GM12878 (cell line): ENCODE measurements around the gene TBC1D12. TPM values are rescaled to one million over a fixed set of nuclear protein-coding genes. Genes with fewer than 3 reads are reported as not detected.

ENCODE experiments used
- ATAC-seq: fragments of 200-7000 bp; cut with Tn5 transposase; 3 replicates; pipeline ENCODE4 v1.9.1; 2020; ENCODE audit warnings: mild to moderate bottlenecking, moderate library complexity
- BruUV-seq: library from RNA; stranded (reverse); fragments of 400-500 nt; replicated peaks from 2 replicates; lab custom pipeline; 2021; lab: Mats Ljungman, UMichigan
- CTCF ChIA-PET: fragments of 300-600 bp; sonication (Branson Sonifier 250); formaldehyde crosslinking; extraction: SDS; loops from one replicate; lab custom pipeline; 2021; ENCODE audit warnings: inconsistent platforms; lab: Yijun Ruan, JAX
- POLR2A ChIA-PET: fragments of 350-600 bp; formaldehyde crosslinking; extraction: SDS; loops from one replicate; lab custom pipeline; 2021; ENCODE audit warnings: inconsistent platforms; lab: Charles Lee
- RAD21 ChIA-PET: fragments of 300-600 bp; sonication (Branson Sonifier 250); formaldehyde crosslinking; loops from one replicate; lab custom pipeline; 2023; ENCODE audit warnings: antibody characterized with exemption; ENCODE audit not compliant: unreplicated experiment; lab: Charles Lee
- SMC1A ChIA-PET: fragments of 300-600 bp; sonication (Branson Sonifier 250); formaldehyde crosslinking; loops from one replicate; lab custom pipeline; 2023; ENCODE audit not compliant: unreplicated experiment, uncharacterized antibody; lab: Charles Lee
- DNase-seq: peaks from one replicate; pipeline ENCODE4 v3.0.0-alpha.2; 2011; ENCODE audit warnings: low read depth, low spot score
- FAIRE-seq: peaks from 3 replicates; lab custom pipeline; 2011; peaks lifted over from hg19 to GRCh38; lab: Jason Lieb, UNC
- H2AFZ ChIP-seq: 2 replicates; pipeline ENCODE4 v1.6.0; 2011; ENCODE audit warnings: low read depth, low read length, control low read depth; ENCODE audit not compliant: control insufficient read depth
- H3K27ac ChIP-seq: 2 replicates; pipeline ENCODE4 v1.5.1; 2011; ENCODE audit warnings: control low read depth; ENCODE audit not compliant: control insufficient read depth, insufficient read depth
- H3K27me3 ChIP-seq, 2 experiments: replicated peaks in 1 of 2; 2 replicates each; pipeline versions ENCODE4 v1.6.0 to v1.6.1; 2011; ENCODE audit warnings: low read length in 1 of 2; ENCODE audit not compliant: control insufficient read depth in 2 of 2, insufficient read depth in 2 of 2
- H3K36me3 ChIP-seq, 2 experiments: 2 replicates each; pipeline ENCODE4 v1.5.1; 2011; ENCODE audit warnings: low read length in 1 of 2; ENCODE audit not compliant: control insufficient read depth in 2 of 2, insufficient read depth in 2 of 2
- H3K4me1 ChIP-seq: 2 replicates; pipeline ENCODE4 v1.6.1; 2011; ENCODE audit warnings: mild to moderate bottlenecking, low read length, moderate library complexity, mixed read lengths; ENCODE audit not compliant: control insufficient read depth, insufficient read depth
- H3K4me2 ChIP-seq: 2 replicates; pipeline ENCODE4 v1.6.0; 2011; ENCODE audit warnings: control low read depth; ENCODE audit not compliant: control insufficient read depth, insufficient read depth
- H3K4me3 ChIP-seq: fragments of 200-600 bp; sonication (generic); 2 replicates; pipeline ENCODE4 v1.5.1; 2016
- H3K79me2 ChIP-seq: 2 replicates; pipeline ENCODE4 v1.6.0; 2011; ENCODE audit warnings: low read length; ENCODE audit not compliant: control insufficient read depth, insufficient read depth
- H3K9ac ChIP-seq: 2 replicates; pipeline ENCODE4 v1.8.0; 2011; ENCODE audit warnings: low read length, control low read depth, mixed read lengths; ENCODE audit not compliant: control insufficient read depth, insufficient read depth
- H3K9me3 ChIP-seq: replicated peaks from 3 replicates; pipeline ENCODE4 v1.5.1; 2011; ENCODE audit warnings: mild to moderate bottlenecking, low read length; ENCODE audit not compliant: control insufficient read depth, insufficient read depth
- H4K20me1 ChIP-seq: 2 replicates; pipeline ENCODE4 v1.6.0; 2011; ENCODE audit not compliant: control insufficient read depth, insufficient read depth
- EP300 ChIP-seq, 2 experiments: fragments of 150-350 bp in 1 of 2; IDR thresholded peaks; 2 replicates each; pipeline ENCODE4 v1.6.1; 2011 to 2012; ENCODE audit warnings: low read depth in 2 of 2, low read length in 2 of 2, borderline replicate concordance in 1 of 2, improper control_type of control experiment in 1 of 2, inconsistent platforms in 1 of 2; ENCODE audit not compliant: control insufficient read depth in 1 of 2
- JUND ChIP-seq: IDR thresholded peaks from 2 replicates; pipeline ENCODE4 v1.6.1; 2012; ENCODE audit warnings: low read depth, mild to moderate bottlenecking, low read length, improper control_type of control experiment, moderate library complexity
- MTA2 ChIP-seq: fragments of 450-650 bp; IDR thresholded peaks from 2 replicates; pipeline ENCODE4 v1.6.1; 2016; ENCODE audit warnings: low read depth, mild to moderate bottlenecking, moderate library complexity
- SMC3 ChIP-seq: IDR thresholded peaks from 2 replicates; pipeline ENCODE4 v1.6.1; 2011; ENCODE audit warnings: low read length, improper control_type of control experiment, borderline replicate concordance
- TBL1XR1 ChIP-seq: IDR thresholded peaks from 2 replicates; pipeline ENCODE4 v1.6.1; 2012; ENCODE audit warnings: low read depth, low read length, improper control_type of control experiment
- ZZZ3 ChIP-seq: IDR thresholded peaks from 2 replicates; pipeline ENCODE4 v1.6.1; 2011; ENCODE audit warnings: low read depth; ENCODE audit not compliant: control insufficient read depth, insufficient read length
- WGBS: methylation state at CpG from one replicate; pipeline ENCODE4 v1.1.6; 2016; ENCODE audit warnings: low lambda C conversion rate; ENCODE audit not compliant: insufficient replicate concordance, insufficient coverage; ENCODE audit errors: missing lambda C conversion rate; 5-methylcytosine and 5-hydroxymethylcytosine counted together
- in situ Hi-C: fragments of 300-500 bp; cut with MboI; formaldehyde crosslinking; loops from 9 replicates; pipeline ENCODE4 v1.14.3; 2018; ENCODE audit warnings: mixed read lengths
- intact Hi-C: fragments of 100-400 bp; cut with micrococcal nuclease; formaldehyde crosslinking; loops from one replicate; pipeline ENCODE4 v1.14.2; 2022; ENCODE audit not compliant: unreplicated experiment
- polyA plus RNA-seq, 11 experiments: library from polyadenylated mRNA; depleted of rRNA in 4 of 11; unstranded in 6 of 11; stranded (reverse) in 5 of 11; fragments of >200 nt; fragmentation: Nextera tagmentation in 4 of 11; fragmentation: Illumina TruSeq in 1 of 11; extraction: Ambion mirVana in 4 of 11; extraction: Trizol in 1 of 11; gene quantifications; 1 replicate in 1 of 11; 2 replicates in 10 of 11; pipeline versions ENCODE4 v1.2.1 to v1.2.3, GENCODE V29; 2011 to 2016; ENCODE audit warnings: inconsistent platforms in 2 of 11, missing spikeins in 2 of 11, low read depth in 1 of 11
- total RNA-seq, 4 experiments: library from RNA; depleted of rRNA in 3 of 4; stranded (reverse); fragments of >200 nt in 3 of 4; fragmentation: Illumina TruSeq in 1 of 4; extraction: Trizol in 1 of 4; gene quantifications; 2 replicates each; pipeline versions ENCODE4 v1.2.1 to v1.2.3, GENCODE V29; 2013 to 2021
- TF ChIP-seq, protein P1 (sequence below): fragments of 450-650 bp; IDR thresholded peaks from 2 replicates; pipeline ENCODE4 v1.6.1; 2018; ENCODE audit warnings: mild to moderate bottlenecking, low read depth, moderate library complexity; ENCODE audit not compliant: partially characterized antibody
- TF ChIP-seq, protein P2 (sequence below): IDR thresholded peaks from 2 replicates; pipeline ENCODE4 v1.6.1; 2012; ENCODE audit warnings: low read length, inconsistent platforms

TBC1D12 gene
- total and polyA plus RNA-seq, 10 of the 15 experiments (the other 5 are each of a cell fraction or from before 2014, with no cell fraction given), result 2.6 to 7.5 (median 3.8) TPM

GRCh38 chr10:94483970-94484369 lies 81.6 kb downstream of the TBC1D12 start:
- TF ChIP-seq MTA2 (no peak), ZZZ3 (no peak), SMC3 (no peak), JUND (no peak), EP300 (IDR thresholded peaks at IDR 0.05; ENCODE audit: borderline replicate concordance in 1 of 2, control insufficient read depth in 1 of 2, low read depth in 2 of 2, low read length in 2 of 2) (no peak), TBL1XR1 (no peak)
- TF ChIP-seq, protein P1, sequence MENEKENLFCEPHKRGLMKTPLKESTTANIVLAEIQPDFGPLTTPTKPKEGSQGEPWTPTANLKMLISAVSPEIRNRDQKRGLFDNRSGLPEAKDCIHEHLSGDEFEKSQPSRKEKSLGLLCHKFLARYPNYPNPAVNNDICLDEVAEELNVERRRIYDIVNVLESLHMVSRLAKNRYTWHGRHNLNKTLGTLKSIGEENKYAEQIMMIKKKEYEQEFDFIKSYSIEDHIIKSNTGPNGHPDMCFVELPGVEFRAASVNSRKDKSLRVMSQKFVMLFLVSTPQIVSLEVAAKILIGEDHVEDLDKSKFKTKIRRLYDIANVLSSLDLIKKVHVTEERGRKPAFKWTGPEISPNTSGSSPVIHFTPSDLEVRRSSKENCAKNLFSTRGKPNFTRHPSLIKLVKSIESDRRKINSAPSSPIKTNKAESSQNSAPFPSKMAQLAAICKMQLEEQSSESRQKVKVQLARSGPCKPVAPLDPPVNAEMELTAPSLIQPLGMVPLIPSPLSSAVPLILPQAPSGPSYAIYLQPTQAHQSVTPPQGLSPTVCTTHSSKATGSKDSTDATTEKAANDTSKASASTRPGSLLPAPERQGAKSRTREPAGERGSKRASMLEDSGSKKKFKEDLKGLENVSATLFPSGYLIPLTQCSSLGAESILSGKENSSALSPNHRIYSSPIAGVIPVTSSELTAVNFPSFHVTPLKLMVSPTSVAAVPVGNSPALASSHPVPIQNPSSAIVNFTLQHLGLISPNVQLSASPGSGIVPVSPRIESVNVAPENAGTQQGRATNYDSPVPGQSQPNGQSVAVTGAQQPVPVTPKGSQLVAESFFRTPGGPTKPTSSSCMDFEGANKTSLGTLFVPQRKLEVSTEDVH, result no peak
- TF ChIP-seq, protein P2, sequence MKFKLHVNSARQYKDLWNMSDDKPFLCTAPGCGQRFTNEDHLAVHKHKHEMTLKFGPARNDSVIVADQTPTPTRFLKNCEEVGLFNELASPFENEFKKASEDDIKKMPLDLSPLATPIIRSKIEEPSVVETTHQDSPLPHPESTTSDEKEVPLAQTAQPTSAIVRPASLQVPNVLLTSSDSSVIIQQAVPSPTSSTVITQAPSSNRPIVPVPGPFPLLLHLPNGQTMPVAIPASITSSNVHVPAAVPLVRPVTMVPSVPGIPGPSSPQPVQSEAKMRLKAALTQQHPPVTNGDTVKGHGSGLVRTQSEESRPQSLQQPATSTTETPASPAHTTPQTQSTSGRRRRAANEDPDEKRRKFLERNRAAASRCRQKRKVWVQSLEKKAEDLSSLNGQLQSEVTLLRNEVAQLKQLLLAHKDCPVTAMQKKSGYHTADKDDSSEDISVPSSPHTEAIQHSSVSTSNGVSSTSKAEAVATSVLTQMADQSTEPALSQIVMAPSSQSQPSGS, result no peak
- TF ChIP-seq, all 136 proteins: peak for 0
- no peaks in the 10 kb centered on the region for H3K79me2 ChIP-seq
- H3K4me3 ChIP-seq, result no peak overlapping the region
- no peaks in the 10 kb centered on the region; the same call in 1 of the 3 replicates for H3K9me3 ChIP-seq
- H3K27ac ChIP-seq, result no peak overlapping the region
- H3K4me1 ChIP-seq, result no peaks in the 10 kb centered on the region
- ChIA-PET SMC1A (no interaction called here), POLR2A (no interaction called here), RAD21 (no interaction called here), CTCF (no interaction called here)
- no peak for DNase-seq
- H3K4me2 ChIP-seq, result no peak overlapping the region
- intact Hi-C loops (no loop called here), in situ Hi-C loops (no loop called here)
- no peak for FAIRE-seq
- H3K27me3 ChIP-seq, result no peaks in the 10 kb centered on the region
- 94% methylated on average over 3 of the region's 4 CpGs for WGBS
- H2AFZ ChIP-seq, result no peak overlapping the region
- no TSS peak for BruUV-seq
- H4K20me1 ChIP-seq, result no peaks in the 10 kb centered on the region
- H3K36me3 ChIP-seq, result no peaks in the 10 kb centered on the region
- ATAC-seq, result no peak
- no peak overlapping the region for H3K9ac ChIP-seq
